GM19455 (cell line): ENCODE measurements around the gene NME2.

Experiments used
- ATAC-seq: cut with Tn5 transposase; IDR thresholded peaks from one replicate; pipeline ENCODE4 v1.9.1; 2021; ENCODE audit not compliant: unreplicated experiment

Gene NME2

GRCh38 chr17:51200295-51200694 is 34.1 kb downstream of the NME2 start:
- ATAC-seq: no peak

GRCh38 chr17:51200846-51201245 is 34.6 kb downstream of the NME2 start:
- ATAC-seq: no peak

GRCh38 chr17:51203838-51204237 is 37.6 kb downstream of the NME2 start:
- ATAC-seq: no peak

- ATAC-seq: no peak
Measured at GRCh38 chr17:51214920-51215319, 48.7 kb downstream of the NME2 start.

- no peak for ATAC-seq
Measured at GRCh38 chr17:51217946-51218345, 51.7 kb downstream of the NME2 start.

GRCh38 chr17:51221322-51221721 is 55.1 kb downstream of the NME2 start:
- ATAC-seq: no peak
